Breast epithelium (tissue), 3 donors: ENCODE measurements around the gene BOLA1.

ENCODE experiments used
- CTCF ChIP-seq, 3 donors: fragments of 450-650 bp; IDR thresholded peaks; one replicate each; pipeline ENCODE4 v1.5.1; 2016 to 2017; ENCODE audit warnings: antibody characterized with exemption in 3 of 3, mild to moderate bottlenecking in 3 of 3, moderate library complexity in 3 of 3
- POLR2A ChIP-seq: fragments of 450-650 bp; IDR thresholded peaks from one replicate; pipeline ENCODE4 v1.6.1; 2016; ENCODE audit warnings: antibody characterized with exemption, mild to moderate bottlenecking, moderate library complexity

GRCh38 chr1:149884433-149885338, 14.7 kb upstream of the BOLA1 start:
- no peak for TF ChIP-seq CTCF (IDR thresholded peaks at IDR 0.05)
- no peak for TF ChIP-seq POLR2A
